Loucy (cell line): ENCODE measurements around the gene SDK2.

Experiments used
- H2AFZ ChIP-seq: fragments of 200-600 bp; sonication (generic); 2 replicates; pipeline ENCODE4 v1.6.0; 2016; ENCODE audit warnings: antibody characterized with exemption, mild to moderate bottlenecking, low read length, moderate library complexity
- H3F3A ChIP-seq: fragments of 200-600 bp; 2 replicates; pipeline ENCODE4 v1.6.0; 2016; ENCODE audit warnings: antibody characterized with exemption, low read depth, mild to moderate bottlenecking
- H3K27me3 ChIP-seq: fragments of 200-600 bp; sonication (generic); 2 replicates; pipeline ENCODE4 v1.6.1; 2014; ENCODE audit warnings: low read length, mild to moderate bottlenecking; ENCODE audit not compliant: insufficient read depth, poor library complexity, severe bottlenecking
- H3K36me3 ChIP-seq: fragments of 200-600 bp; sonication (generic); 2 replicates; pipeline ENCODE4 v1.6.1; 2016; ENCODE audit warnings: low read length; ENCODE audit not compliant: insufficient read depth
- H3K4me1 ChIP-seq: fragments of 200-600 bp; sonication (generic); 2 replicates; pipeline ENCODE4 v1.5.1; 2014; ENCODE audit warnings: low read length, mild to moderate bottlenecking; ENCODE audit not compliant: insufficient read depth, poor library complexity, severe bottlenecking
- H3K4me2 ChIP-seq: fragments of 200-600 bp; sonication (generic); 2 replicates; pipeline ENCODE4 v1.6.0; 2014; ENCODE audit warnings: antibody characterized with exemption, low read length, low read depth, mild to moderate bottlenecking; ENCODE audit not compliant: poor library complexity, severe bottlenecking
- H3K4me3 ChIP-seq: fragments of 200-600 bp; sonication (generic); 2 replicates; pipeline ENCODE4 v1.5.1; 2014; ENCODE audit warnings: low read length, mild to moderate bottlenecking, mixed read lengths; ENCODE audit not compliant: poor library complexity, severe bottlenecking
- H3K79me2 ChIP-seq: fragments of 200-600 bp; sonication (generic); 2 replicates; pipeline ENCODE4 v1.6.1; 2014; ENCODE audit warnings: low read length; ENCODE audit not compliant: insufficient read depth
- H3K9ac ChIP-seq: fragments of 200-600 bp; sonication (generic); 2 replicates; pipeline ENCODE4 v1.6.0; 2014; ENCODE audit warnings: mild to moderate bottlenecking, low read depth, low read length, moderate library complexity; ENCODE audit not compliant: poor library complexity, severe bottlenecking
- H3K9me2 ChIP-seq: fragments of 200-600 bp; sonication (generic); replicated peaks from 2 replicates; pipeline ENCODE4 v1.6.1; 2016; ENCODE audit warnings: low read depth, low read length, mixed read lengths
- H3K9me3 ChIP-seq: fragments of 200-600 bp; sonication (generic); 2 replicates; pipeline ENCODE4 v1.6.1; 2014; ENCODE audit warnings: mild to moderate bottlenecking, antibody characterized with exemption, low read length, low read depth; ENCODE audit not compliant: insufficient read depth
- H4K20me1 ChIP-seq: fragments of 200-600 bp; sonication (generic); 2 replicates; pipeline ENCODE4 v1.6.0; 2014; ENCODE audit warnings: antibody characterized with exemption, low read length, mild to moderate bottlenecking; ENCODE audit not compliant: insufficient read depth, poor library complexity, severe bottlenecking
- CTCF ChIP-seq: fragments of 200-600 bp; sonication (generic); conservative IDR thresholded peaks from 2 replicates; pipeline ENCODE4 v1.5.1; 2014; ENCODE audit warnings: mild to moderate bottlenecking, antibody characterized with exemption, low read length
- EZH2phosphoT487 ChIP-seq: fragments of 200-600 bp; IDR thresholded peaks from 2 replicates; pipeline ENCODE4 v1.6.1; 2018; ENCODE audit warnings: antibody characterized with exemption, mild to moderate bottlenecking, moderate library complexity, borderline replicate concordance

Gene SDK2

GRCh38 chr17:73465953-73466230 is 178.4 kb downstream of the SDK2 start:
- peaks cover 43% of the 10 kb centered on the region; the same call in 1 of the 2 replicates for H3K36me3 ChIP-seq
- H2AFZ ChIP-seq: no peak overlapping the region
- no peaks in the 10 kb centered on the region for H3K27me3 ChIP-seq
- H3F3A ChIP-seq: no peaks in the 10 kb centered on the region
- peaks cover 15% of the 10 kb centered on the region for H3K4me1 ChIP-seq
- H3K9me2 ChIP-seq: no peaks in the 10 kb centered on the region
- no peaks in the 10 kb centered on the region for H3K79me2 ChIP-seq
- TF ChIP-seq CTCF (no peak), EZH2phosphoT487 (no peak)
- H3K4me2 ChIP-seq: no peak overlapping the region
- no peak overlapping the region for H3K4me3 ChIP-seq
- H3K9ac ChIP-seq: no peak overlapping the region
- no peaks in the 10 kb centered on the region for H4K20me1 ChIP-seq
- H3K9me3 ChIP-seq: no peaks in the 10 kb centered on the region

- H3K4me3 ChIP-seq: no peak overlapping the region
- no peak overlapping the region for H2AFZ ChIP-seq
- H3K79me2 ChIP-seq: no peaks in the 10 kb centered on the region
- no peak overlapping the region for H3K4me2 ChIP-seq
- H3F3A ChIP-seq: no peaks in the 10 kb centered on the region
- no peaks in the 10 kb centered on the region for H3K9me2 ChIP-seq
- H4K20me1 ChIP-seq: no peaks in the 10 kb centered on the region
- TF ChIP-seq CTCF (no peak), EZH2phosphoT487 (no peak)
- H3K9ac ChIP-seq: no peak overlapping the region
- no peaks in the 10 kb centered on the region for H3K27me3 ChIP-seq
- H3K36me3 ChIP-seq: peaks cover 39% of the 10 kb centered on the region; the same call in 1 of the 2 replicates
- peaks cover 15% of the 10 kb centered on the region for H3K4me1 ChIP-seq
- H3K9me3 ChIP-seq: no peaks in the 10 kb centered on the region
These were observed 178.9 kb downstream of the SDK2 start for GRCh38 chr17:73465130-73465952.

- H3K9me2 ChIP-seq: no peaks in the 10 kb centered on the region
- H3K36me3 ChIP-seq: peaks cover 40% of the 10 kb centered on the region; the same call in 1 of the 2 replicates
- H2AFZ ChIP-seq: no peak overlapping the region
- no peaks in the 10 kb centered on the region for H4K20me1 ChIP-seq
- no peak overlapping the region for H3K4me3 ChIP-seq
- H3K9ac ChIP-seq: no peak overlapping the region
- H3K9me3 ChIP-seq: no peaks in the 10 kb centered on the region
- no peaks in the 10 kb centered on the region for H3K27me3 ChIP-seq
- TF ChIP-seq EZH2phosphoT487 (no peak), CTCF (no peak)
- H3K79me2 ChIP-seq: no peaks in the 10 kb centered on the region
- peaks cover 15% of the 10 kb centered on the region for H3K4me1 ChIP-seq
- H3K4me2 ChIP-seq: no peak overlapping the region
- no peaks in the 10 kb centered on the region for H3F3A ChIP-seq
These were observed 179.8 kb downstream of the SDK2 start for GRCh38 chr17:73464447-73464846.
